Testis (tissue), 2 donors: ENCODE results near the gene SCUBE3.

Source experiments
- POLR2A ChIP-seq: fragments of 450-650 bp; IDR thresholded peaks from one replicate; pipeline ENCODE4 v1.6.1; 2017; ENCODE audit warnings: antibody characterized with exemption, mild to moderate bottlenecking, moderate library complexity
- TF ChIP-seq, protein P1 (sequence below), 3 experiments: fragments of 450-650 bp in 2 of 3; fragments of 200-600 bp in 1 of 3; sonication (generic) in 1 of 3; IDR thresholded peaks; one replicate each; pipeline ENCODE4 v1.5.1; 2016 to 2019; ENCODE audit warnings: antibody characterized with exemption in 3 of 3, mild to moderate bottlenecking in 2 of 3, moderate library complexity in 1 of 3

- TF ChIP-seq, protein P1, sequence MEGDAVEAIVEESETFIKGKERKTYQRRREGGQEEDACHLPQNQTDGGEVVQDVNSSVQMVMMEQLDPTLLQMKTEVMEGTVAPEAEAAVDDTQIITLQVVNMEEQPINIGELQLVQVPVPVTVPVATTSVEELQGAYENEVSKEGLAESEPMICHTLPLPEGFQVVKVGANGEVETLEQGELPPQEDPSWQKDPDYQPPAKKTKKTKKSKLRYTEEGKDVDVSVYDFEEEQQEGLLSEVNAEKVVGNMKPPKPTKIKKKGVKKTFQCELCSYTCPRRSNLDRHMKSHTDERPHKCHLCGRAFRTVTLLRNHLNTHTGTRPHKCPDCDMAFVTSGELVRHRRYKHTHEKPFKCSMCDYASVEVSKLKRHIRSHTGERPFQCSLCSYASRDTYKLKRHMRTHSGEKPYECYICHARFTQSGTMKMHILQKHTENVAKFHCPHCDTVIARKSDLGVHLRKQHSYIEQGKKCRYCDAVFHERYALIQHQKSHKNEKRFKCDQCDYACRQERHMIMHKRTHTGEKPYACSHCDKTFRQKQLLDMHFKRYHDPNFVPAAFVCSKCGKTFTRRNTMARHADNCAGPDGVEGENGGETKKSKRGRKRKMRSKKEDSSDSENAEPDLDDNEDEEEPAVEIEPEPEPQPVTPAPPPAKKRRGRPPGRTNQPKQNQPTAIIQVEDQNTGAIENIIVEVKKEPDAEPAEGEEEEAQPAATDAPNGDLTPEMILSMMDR (IDR thresholded peaks at IDR 0.05): no peak
- TF ChIP-seq POLR2A: no peak
Measured at GRCh38 chr6:35186571-35186970, 27.2 kb upstream of the SCUBE3 start.
